ENCODE data around the gene CDKN1C.

DNA sequence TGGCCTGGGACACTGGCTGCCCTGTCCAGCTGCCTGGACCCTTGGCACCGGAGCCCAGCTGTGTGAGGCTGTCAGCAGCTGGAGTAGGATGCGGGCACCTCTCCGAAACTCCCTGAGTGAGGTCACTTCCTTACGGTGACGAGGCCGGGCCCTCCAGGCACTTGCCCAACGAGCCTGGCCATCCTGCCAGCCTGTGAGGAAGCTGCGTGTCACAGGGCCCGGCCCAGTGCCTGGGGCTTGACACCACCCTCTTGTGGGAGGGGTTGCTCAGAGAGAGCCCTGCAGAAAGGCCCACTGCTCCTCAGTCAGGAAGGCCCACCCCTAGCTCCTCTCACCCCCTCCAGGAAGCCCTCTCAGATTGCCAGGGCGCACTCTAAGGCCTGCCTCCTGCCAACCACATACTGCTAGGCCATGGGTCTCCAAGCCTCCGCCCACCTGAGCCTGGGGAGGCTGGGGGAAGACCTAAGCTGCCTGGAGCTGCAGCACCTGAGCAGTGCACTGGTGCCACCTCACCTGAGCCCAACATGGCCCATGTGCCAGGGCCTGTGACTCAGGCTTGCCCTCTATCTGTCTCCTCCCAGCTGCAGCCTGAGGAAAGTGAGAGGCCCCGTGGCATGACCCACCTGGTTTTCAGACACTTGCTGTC is 47.9 kb upstream of the CDKN1C start:
- TF ChIP-seq EZH2 (IDR thresholded peaks at IDR 0.05) (no peak), POLR2AphosphoS5 (IDR thresholded peaks at IDR 0.05; ENCODE audit: borderline replicate concordance, low read depth, low read length) (no peak), FOXP2 (optimal IDR thresholded peaks at IDR 0.05; ENCODE audit: control extremely low read depth, extremely low read length, insufficient read depth) (no peak)

Data from SK-N-MC (cell line).